Ascending aorta (tissue), 2 donors: Measurements from ENCODE around the gene CNDP2. TPM values are rescaled to one million over a fixed set of nuclear protein-coding genes. Genes with fewer than 3 reads are reported as not detected.

Experiments used
- DNase-seq, 2 donors: peaks; one replicate each; pipeline ENCODE4 v3.0.0-alpha.2; 2019; ENCODE audit warnings: low spot score in 2 of 2
- H3K27ac ChIP-seq, 2 donors: fragments of 200-600 bp; sonication (generic); one replicate each; pipeline ENCODE4 v1.5.1; 2016 to 2017; ENCODE audit warnings: mild to moderate bottlenecking in 1 of 2
- H3K27me3 ChIP-seq: fragments of 200-600 bp; sonication (generic); one replicate; pipeline ENCODE4 v1.5.1; 2017
- H3K36me3 ChIP-seq, 2 donors: fragments of 200-600 bp; sonication (generic); one replicate each; pipeline ENCODE4 v1.5.1; 2016
- H3K4me1 ChIP-seq, 2 donors: fragments of 200-600 bp; sonication (generic); one replicate each; pipeline ENCODE4 v1.5.1; 2016 to 2017; ENCODE audit warnings: mild to moderate bottlenecking in 1 of 2
- H3K4me3 ChIP-seq, 2 donors: fragments of 200-600 bp; sonication (generic); one replicate each; pipeline ENCODE4 v1.5.1; 2016 to 2017; ENCODE audit warnings: mild to moderate bottlenecking in 1 of 2
- H3K9me3 ChIP-seq, 2 donors: fragments of 200-600 bp; sonication (generic); one replicate each; pipeline ENCODE4 v1.5.1; 2016
- intact Hi-C: fragments of 100-400 bp; cut with DNase I; formaldehyde crosslinking; loops from one replicate; pipeline ENCODE4 v1.15.1; 2023
- total RNA-seq: library from RNA; depleted of rRNA; stranded (reverse); fragments of >200 nt; gene quantifications from one replicate; pipeline ENCODE4 v1.1.0, GENCODE V29; 2016
- TF ChIP-seq, protein P1 (sequence below), 3 experiments: fragments of 200-600 bp in 2 of 3; fragments of 450-650 bp in 1 of 3; sonication (generic) in 2 of 3; IDR thresholded peaks; one replicate each; pipeline ENCODE4 v1.5.1; 2016 to 2019; ENCODE audit warnings: antibody characterized with exemption in 3 of 3, mild to moderate bottlenecking in 1 of 3, moderate library complexity in 1 of 3

The CNDP2 gene
- total RNA-seq, 1 donor from 2014 or later = 33.5 TPM

- intact Hi-C loops = no loop called here
- Histone ChIP-seq H3K4me3 (no peak overlapping the region), H3K4me1 (no peaks in the 10 kb centered on the region), H3K27ac (no peak overlapping the region), H3K27me3 (no peaks in the 10 kb centered on the region), H3K9me3 (no peaks in the 10 kb centered on the region), H3K36me3 (peaks cover 5% of the 10 kb centered on the region in 2 donors)
- no peak for DNase-seq
- TF ChIP-seq, protein P1, sequence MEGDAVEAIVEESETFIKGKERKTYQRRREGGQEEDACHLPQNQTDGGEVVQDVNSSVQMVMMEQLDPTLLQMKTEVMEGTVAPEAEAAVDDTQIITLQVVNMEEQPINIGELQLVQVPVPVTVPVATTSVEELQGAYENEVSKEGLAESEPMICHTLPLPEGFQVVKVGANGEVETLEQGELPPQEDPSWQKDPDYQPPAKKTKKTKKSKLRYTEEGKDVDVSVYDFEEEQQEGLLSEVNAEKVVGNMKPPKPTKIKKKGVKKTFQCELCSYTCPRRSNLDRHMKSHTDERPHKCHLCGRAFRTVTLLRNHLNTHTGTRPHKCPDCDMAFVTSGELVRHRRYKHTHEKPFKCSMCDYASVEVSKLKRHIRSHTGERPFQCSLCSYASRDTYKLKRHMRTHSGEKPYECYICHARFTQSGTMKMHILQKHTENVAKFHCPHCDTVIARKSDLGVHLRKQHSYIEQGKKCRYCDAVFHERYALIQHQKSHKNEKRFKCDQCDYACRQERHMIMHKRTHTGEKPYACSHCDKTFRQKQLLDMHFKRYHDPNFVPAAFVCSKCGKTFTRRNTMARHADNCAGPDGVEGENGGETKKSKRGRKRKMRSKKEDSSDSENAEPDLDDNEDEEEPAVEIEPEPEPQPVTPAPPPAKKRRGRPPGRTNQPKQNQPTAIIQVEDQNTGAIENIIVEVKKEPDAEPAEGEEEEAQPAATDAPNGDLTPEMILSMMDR (IDR thresholded peaks at IDR 0.05) = no peak
These were observed 29.6 kb downstream of the CNDP2 start for GRCh38 chr18:74525741-74526140.

DNA sequence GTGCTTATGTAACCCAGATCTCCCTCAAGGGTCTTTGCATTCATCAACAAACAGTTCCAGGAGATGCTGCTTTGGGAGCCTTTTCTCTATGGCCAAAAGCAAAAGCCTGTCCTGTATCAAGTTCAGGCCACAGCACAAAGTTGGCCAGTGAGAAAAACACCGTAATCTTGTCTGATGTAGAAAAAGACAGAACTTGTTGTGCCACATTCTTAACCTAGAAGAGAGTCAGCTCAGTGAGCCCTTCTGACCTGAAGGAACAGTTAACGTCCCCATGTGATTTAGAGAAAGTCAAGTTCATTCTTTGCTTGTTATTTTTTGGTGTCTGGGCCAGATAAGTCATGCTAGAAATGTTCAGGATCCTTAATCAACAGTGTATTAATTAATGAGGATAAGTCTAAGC lies 30.3 kb downstream of the CNDP2 start:
- no peak for DNase-seq
- H3K27me3 ChIP-seq = no peaks in the 10 kb centered on the region
- TF ChIP-seq, protein P1 (IDR thresholded peaks at IDR 0.05) = no peak
- no peak overlapping the region for H3K27ac ChIP-seq
- H3K4me3 ChIP-seq = no peak overlapping the region
- H3K36me3 ChIP-seq = no peaks in the 10 kb centered on the region
- intact Hi-C loops = no loop called here
- no peaks in the 10 kb centered on the region for H3K4me1 ChIP-seq
- H3K9me3 ChIP-seq = no peaks in the 10 kb centered on the region

- Histone ChIP-seq H3K36me3 (no peaks in the 10 kb centered on the region), H3K27me3 (no peaks in the 10 kb centered on the region), H3K4me1 (no peaks in the 10 kb centered on the region), H3K27ac (no peak overlapping the region), H3K4me3 (no peak overlapping the region), H3K9me3 (no peaks in the 10 kb centered on the region)
- no peak for DNase-seq
- intact Hi-C loops = no loop called here
- TF ChIP-seq, protein P1 (IDR thresholded peaks at IDR 0.05) = no peak
These were observed 32.3 kb downstream of the CNDP2 start for GRCh38 chr18:74528478-74528877.

- Histone ChIP-seq H3K36me3 (no peaks in the 10 kb centered on the region), H3K9me3 (no peaks in the 10 kb centered on the region), H3K4me3 (no peak overlapping the region), H3K27ac (no peak overlapping the region), H3K27me3 (no peaks in the 10 kb centered on the region), H3K4me1 (no peaks in the 10 kb centered on the region)
- intact Hi-C loops = no loop called here
- TF ChIP-seq, protein P1 (IDR thresholded peaks at IDR 0.05) = no peak
- no peak for DNase-seq
These were observed 32.8 kb downstream of the CNDP2 start for GRCh38 chr18:74528913-74529312.

DNA sequence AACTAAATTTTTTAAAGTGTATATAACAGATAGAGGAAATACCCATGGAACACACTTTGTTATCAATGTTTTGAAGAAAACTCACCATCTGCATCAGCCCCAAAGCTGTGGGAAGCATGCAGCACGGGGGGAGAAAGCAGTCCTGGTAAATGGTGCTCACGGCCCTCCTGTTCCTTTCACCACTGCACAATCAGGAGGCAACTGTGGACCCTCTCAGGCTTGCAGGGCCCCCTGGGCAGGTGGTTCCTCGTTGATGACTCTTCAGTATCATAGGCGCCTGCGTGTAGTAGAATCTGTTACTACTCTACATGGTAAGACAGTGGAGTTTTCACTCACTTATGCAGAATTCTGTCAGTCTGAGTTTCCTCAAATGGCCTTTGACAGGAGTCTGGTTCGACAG lies 33.2 kb downstream of the CNDP2 start:
- TF ChIP-seq, protein P1 (IDR thresholded peaks at IDR 0.05) = no peak
- Histone ChIP-seq H3K4me3 (no peak overlapping the region), H3K4me1 (no peaks in the 10 kb centered on the region), H3K27me3 (no peaks in the 10 kb centered on the region), H3K9me3 (no peaks in the 10 kb centered on the region), H3K27ac (no peak overlapping the region), H3K36me3 (no peaks in the 10 kb centered on the region)
- intact Hi-C loops = no loop called here
- DNase-seq = peak in 1 of 2 donors; percentile 24
